HEK293T (cell line): Measurements from ENCODE around the gene SMTNL1.

Experiments
- CTCF ChIA-PET: fragments of 350-600 bp; formaldehyde crosslinking; extraction: SDS; loops from one replicate; lab custom pipeline; 2021; ENCODE audit warnings: antibody characterized with exemption, inconsistent platforms; lab: Yijun Ruan, JAX
- POLR2A ChIA-PET: fragments of 350-600 bp; formaldehyde crosslinking; extraction: SDS; loops from one replicate; lab custom pipeline; 2020; ENCODE audit warnings: antibody characterized with exemption, inconsistent platforms; lab: Yijun Ruan, JAX
- DNase-seq: peaks from one replicate; pipeline ENCODE4 v3.0.0; 2012; ENCODE audit warnings: mixed read lengths; ENCODE audit errors: extremely low spot score
- ARNT ChIP-seq: fragments of 450-650 bp; IDR thresholded peaks from 2 replicates; pipeline ENCODE4 v1.6.1; 2017; ENCODE audit warnings: mild to moderate bottlenecking
- BHLHE40 ChIP-seq: fragments of 450-650 bp; IDR thresholded peaks from 2 replicates; pipeline ENCODE4 v1.6.1; 2016; ENCODE audit warnings: mild to moderate bottlenecking, moderate library complexity, borderline replicate concordance
- CTBP1 ChIP-seq: fragments of 450-650 bp; IDR thresholded peaks from 2 replicates; pipeline ENCODE4 v1.6.1; 2016; ENCODE audit warnings: borderline replicate concordance
- ELF4 ChIP-seq: fragments of 450-650 bp; IDR thresholded peaks from 2 replicates; pipeline ENCODE4 v1.6.1; 2017; ENCODE audit warnings: antibody characterized with exemption
- FOXA1 ChIP-seq: fragments of 450-650 bp; IDR thresholded peaks from 2 replicates; pipeline ENCODE4 v1.6.1; 2016; ENCODE audit warnings: mild to moderate bottlenecking
- FOXK2 ChIP-seq: fragments of 450-650 bp; IDR thresholded peaks from 2 replicates; pipeline ENCODE4 v1.6.1; 2016; ENCODE audit warnings: mild to moderate bottlenecking
- FOXM1 ChIP-seq: fragments of 450-650 bp; IDR thresholded peaks from 2 replicates; pipeline ENCODE4 v1.6.1; 2017; ENCODE audit warnings: mild to moderate bottlenecking, borderline replicate concordance
- HDGF ChIP-seq: fragments of 450-650 bp; IDR thresholded peaks from 2 replicates; pipeline ENCODE4 v1.6.1; 2017; ENCODE audit warnings: antibody characterized with exemption, borderline replicate concordance
- L3MBTL2 ChIP-seq: fragments of 450-650 bp; conservative IDR thresholded peaks from 2 replicates; pipeline ENCODE4 v1.6.1; 2016; ENCODE audit warnings: mild to moderate bottlenecking
- LEF1 ChIP-seq: fragments of 450-650 bp; IDR thresholded peaks from 2 replicates; pipeline ENCODE4 v1.6.1; 2017; ENCODE audit warnings: mild to moderate bottlenecking, borderline replicate concordance
- NFRKB ChIP-seq: fragments of 450-650 bp; IDR thresholded peaks from 2 replicates; pipeline ENCODE4 v1.6.1; 2016; ENCODE audit warnings: mild to moderate bottlenecking, moderate library complexity
- SP1 ChIP-seq: fragments of 450-650 bp; IDR thresholded peaks from 2 replicates; pipeline ENCODE4 v1.6.1; 2017
- SUZ12 ChIP-seq: fragments of 450-650 bp; IDR thresholded peaks from 2 replicates; pipeline ENCODE4 v1.6.1; 2016; ENCODE audit warnings: mild to moderate bottlenecking
- TARDBP ChIP-seq: fragments of 450-650 bp; IDR thresholded peaks from 2 replicates; pipeline ENCODE4 v1.6.1; 2016
- ZNF384 ChIP-seq: fragments of 450-650 bp; IDR thresholded peaks from 2 replicates; pipeline ENCODE4 v1.6.1; 2016
- TF ChIP-seq, protein P1 (sequence below): fragments of 450-650 bp; IDR thresholded peaks from 2 replicates; pipeline ENCODE4 v1.6.1; 2016

SMTNL1 gene

DNA sequence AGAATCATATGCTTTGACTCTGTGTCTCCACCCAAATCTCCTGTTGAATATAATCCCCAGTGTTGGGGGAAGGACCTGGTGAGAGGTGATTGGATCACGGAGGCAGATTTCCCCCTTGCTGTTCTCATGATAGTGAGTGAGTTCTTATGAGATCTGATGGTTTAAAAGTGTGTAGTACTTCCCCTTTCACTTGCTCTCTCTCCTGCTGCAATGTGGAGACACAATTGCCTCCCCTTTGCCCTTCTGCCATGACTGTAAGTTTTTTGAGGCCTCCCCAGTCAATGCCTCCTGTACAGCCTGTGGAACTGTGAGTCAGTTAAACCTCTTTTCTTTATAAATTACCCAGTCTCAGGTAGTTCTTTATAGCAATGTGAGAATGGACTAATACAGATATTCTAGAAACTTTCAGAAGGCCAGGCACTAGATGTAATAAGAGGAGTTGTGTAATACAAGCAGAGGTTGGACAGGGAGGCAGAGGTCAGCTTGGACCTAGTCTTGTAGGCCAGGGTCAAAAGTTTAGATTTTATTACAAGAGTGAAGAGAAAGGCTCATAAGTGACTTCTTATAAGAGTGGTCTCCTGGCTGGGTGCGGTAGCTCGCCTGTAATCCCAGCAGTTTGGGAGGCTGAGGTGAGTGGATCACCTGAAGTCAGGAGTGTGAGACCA, 50.8 kb downstream of the SMTNL1 start:
- TF ChIP-seq FOXM1 = no peak
- no peak for TF ChIP-seq FOXK2
- no peak for TF ChIP-seq ARNT
- TF ChIP-seq FOXA1 = no peak
- TF ChIP-seq TARDBP = no peak
- no peak for TF ChIP-seq L3MBTL2
- TF ChIP-seq ELF4 = no peak
- no peak for TF ChIP-seq LEF1
- no peak for TF ChIP-seq ZNF384
- no peak for TF ChIP-seq BHLHE40
- no peak for TF ChIP-seq NFRKB
- TF ChIP-seq HDGF = no peak
- POLR2A ChIA-PET = no interaction called here
- CTCF ChIA-PET = no interaction called here
- DNase-seq = no peak

- no peak for DNase-seq
- TF ChIP-seq CTBP1 (no peak), SUZ12 (no peak), ELF4 (no peak), FOXK2 (no peak)
- ChIA-PET POLR2A (no interaction called here), CTCF (interaction anchor here (0.6 kb wide), 1 partner anchor 123 kb away, joined by 6 read pairs; no protein-coding TSS in a partner anchor)
These were observed 59.0 kb downstream of the SMTNL1 start for GRCh38 chr11:57596266-57596885.

DNA sequence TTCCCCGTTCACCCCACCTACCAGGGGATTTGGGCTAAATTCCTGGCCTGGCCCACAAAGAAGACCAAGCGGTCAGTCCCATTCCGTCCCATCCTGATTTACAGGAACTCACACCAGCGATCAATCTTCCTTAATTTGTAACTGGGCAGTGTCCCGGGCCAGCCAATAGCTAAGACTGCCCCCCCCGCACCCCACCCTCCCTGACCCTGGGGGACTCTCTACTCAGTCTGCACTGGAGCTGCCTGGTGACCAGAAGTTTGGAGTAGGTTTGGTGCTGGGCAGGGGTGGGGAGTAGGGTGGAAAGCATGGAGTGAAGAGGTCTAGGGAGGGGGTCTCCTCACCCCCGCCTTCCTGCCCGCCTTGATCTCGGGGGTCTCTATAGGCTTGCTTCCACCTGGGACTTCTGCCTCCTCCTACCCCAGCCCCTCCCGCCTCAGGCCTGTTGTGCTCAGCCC, 60.1 kb downstream of the SMTNL1 start, which contains the start of gene SERPING1:
SERPING1 (plus strand) TSS at position 225 of the 455 bp plus-strand sequence. CDS start 586 bp downstream, outside the sequence.
- DNase-seq = no peak
- TF ChIP-seq SUZ12 (no peak), ARNT (no peak), FOXK2 (no peak), FOXA1 (no peak), SP1 (no peak), ZNF384 (no peak), LEF1 (no peak), BHLHE40 (no peak), TARDBP (no peak), CTBP1 (no peak), HDGF (no peak), FOXM1 (no peak), NFRKB (no peak)
- TF ChIP-seq, protein P1, sequence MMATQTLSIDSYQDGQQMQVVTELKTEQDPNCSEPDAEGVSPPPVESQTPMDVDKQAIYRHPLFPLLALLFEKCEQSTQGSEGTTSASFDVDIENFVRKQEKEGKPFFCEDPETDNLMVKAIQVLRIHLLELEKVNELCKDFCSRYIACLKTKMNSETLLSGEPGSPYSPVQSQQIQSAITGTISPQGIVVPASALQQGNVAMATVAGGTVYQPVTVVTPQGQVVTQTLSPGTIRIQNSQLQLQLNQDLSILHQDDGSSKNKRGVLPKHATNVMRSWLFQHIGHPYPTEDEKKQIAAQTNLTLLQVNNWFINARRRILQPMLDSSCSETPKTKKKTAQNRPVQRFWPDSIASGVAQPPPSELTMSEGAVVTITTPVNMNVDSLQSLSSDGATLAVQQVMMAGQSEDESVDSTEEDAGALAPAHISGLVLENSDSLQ = no peak
- ChIA-PET CTCF (interaction anchor here (0.7 kb wide), 1 partner anchor 45 kb away, joined by 3 read pairs; no protein-coding TSS in a partner anchor), POLR2A (no interaction called here)

GRCh38 chr11:57597916-57598830, 60.8 kb downstream of the SMTNL1 start:
- TF ChIP-seq NFRKB = no peak
- no peak for TF ChIP-seq SP1
- TF ChIP-seq FOXM1 = no peak
- no peak for TF ChIP-seq ARNT
- no peak for TF ChIP-seq FOXA1
- TF ChIP-seq BHLHE40 = no peak
- TF ChIP-seq HDGF = no peak
- TF ChIP-seq LEF1 = no peak
- TF ChIP-seq L3MBTL2 = no peak
- TF ChIP-seq ELF4 = no peak
- ChIA-PET POLR2A (interaction anchor here (0.9 kb wide), 1 partner anchor 38 kb away, joined by 3 read pairs; no protein-coding TSS in a partner anchor), CTCF (interaction anchor here (0.6 to 1.4 kb wide), 2 partner anchors 30 to 115 kb away, joined by 3 to 5 read pairs; no protein-coding TSS in a partner anchor)
- peak; percentile 48 for DNase-seq

DNA sequence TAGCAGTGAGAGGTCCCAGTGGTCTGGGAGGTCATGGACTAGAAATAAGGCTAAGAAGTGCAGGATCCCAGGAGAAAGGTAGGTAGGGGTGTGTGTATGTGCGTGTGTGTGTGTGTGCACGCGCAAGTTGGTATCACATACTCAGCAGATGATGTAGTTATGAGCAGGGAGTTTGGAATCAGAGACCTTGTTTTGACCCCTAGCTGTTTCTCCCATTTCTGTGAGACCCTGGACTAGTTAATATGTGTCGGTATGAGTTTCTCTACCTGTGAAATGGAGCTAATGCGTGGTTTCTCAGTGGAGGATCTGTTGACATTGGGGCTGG, 61.4 kb downstream of the SMTNL1 start:
- POLR2A ChIA-PET = interaction anchor here (0.9 kb wide), 1 partner anchor 38 kb away, joined by 3 read pairs; no protein-coding TSS in a partner anchor
- DNase-seq = no peak
- TF ChIP-seq TARDBP = no peak
- no peak for TF ChIP-seq HDGF
- TF ChIP-seq FOXK2 = no peak
- TF ChIP-seq LEF1 = no peak
- TF ChIP-seq NFRKB = no peak
- TF ChIP-seq ZNF384 = no peak
- no peak for TF ChIP-seq SP1
- CTCF ChIA-PET = interaction anchor here (1.4 to 1.5 kb wide), 2 partner anchors 30 to 43 kb away, joined by 3 to 5 read pairs; no protein-coding TSS in a partner anchor

- CTCF ChIA-PET = interaction anchor here (1.4 to 1.5 kb wide), 2 partner anchors 31 to 42 kb away, joined by 3 to 5 read pairs; no protein-coding TSS in a partner anchor
- TF ChIP-seq NFRKB = no peak
- TF ChIP-seq ELF4 = no peak
- TF ChIP-seq ZNF384 = no peak
- TF ChIP-seq FOXM1 = no peak
- TF ChIP-seq SP1 = no peak
- TF ChIP-seq ARNT = no peak
- TF ChIP-seq BHLHE40 = no peak
- TF ChIP-seq CTBP1 = no peak
- TF ChIP-seq L3MBTL2 = no peak
- no peak for TF ChIP-seq LEF1
- no peak for DNase-seq
- POLR2A ChIA-PET = no interaction called here
These were observed 62.0 kb downstream of the SMTNL1 start for GRCh38 chr11:57599381-57599780.
